Mesenchymal stem cell (in vitro differentiated cells and primary cell): ENCODE results near the gene ATP5MC2.
"Not testable (repeated sequence)": the region's sequence is repeated elsewhere in the genome, so short reads cannot be mapped to it uniquely, and the experiment has no call there.

Experiments used
- DNase-seq: peaks from one replicate; pipeline ENCODE4 v3.0.0-alpha.2; 2013
- H2AFZ ChIP-seq: one replicate; pipeline ENCODE4 v1.6.1; 2013; ENCODE audit warnings: low read depth, mild to moderate bottlenecking, control low read depth, inconsistent platforms, low read length, moderate library complexity
- H2AK5ac ChIP-seq: 2 replicates; pipeline ENCODE4 v1.6.1; 2013; ENCODE audit warnings: low read length, moderate library complexity, mild to moderate bottlenecking, inconsistent platforms; ENCODE audit not compliant: severe bottlenecking
- H2BK120ac ChIP-seq: one replicate; pipeline ENCODE4 v1.6.1; 2013; ENCODE audit warnings: low read depth, mild to moderate bottlenecking, inconsistent platforms, low read length, moderate library complexity
- H2BK12ac ChIP-seq, 2 experiments: one replicate each; pipeline ENCODE4 v1.6.1; 2013; ENCODE audit warnings: inconsistent platforms in 2 of 2, low read length in 2 of 2, mild to moderate bottlenecking in 2 of 2, moderate library complexity in 2 of 2, control low read depth in 1 of 2
- H2BK15ac ChIP-seq: one replicate; pipeline ENCODE4 v1.6.1; 2013; ENCODE audit warnings: mild to moderate bottlenecking, low read depth, inconsistent platforms; ENCODE audit not compliant: poor library complexity, severe bottlenecking
- H2BK5ac ChIP-seq: 2 replicates; pipeline ENCODE4 v1.6.1; 2013; ENCODE audit warnings: low read depth, mild to moderate bottlenecking, low read length, control low read depth, inconsistent platforms; ENCODE audit not compliant: poor library complexity, severe bottlenecking
- H3K14ac ChIP-seq, 2 experiments: one replicate each; pipeline ENCODE4 v1.6.1; 2013; ENCODE audit warnings: inconsistent platforms in 2 of 2, low read length in 2 of 2, control low read depth in 1 of 2, mild to moderate bottlenecking in 1 of 2, moderate library complexity in 1 of 2
- H3K18ac ChIP-seq, 2 experiments: one replicate each; pipeline ENCODE4 v1.6.1; 2013; ENCODE audit warnings: inconsistent platforms in 2 of 2, low read length in 2 of 2, control low read depth in 1 of 2, low read depth in 1 of 2, mild to moderate bottlenecking in 1 of 2
- H3K23ac ChIP-seq, 2 experiments: one replicate each; pipeline ENCODE4 v1.6.1; 2013; ENCODE audit warnings: inconsistent platforms in 2 of 2, low read length in 2 of 2, mild to moderate bottlenecking in 2 of 2, moderate library complexity in 2 of 2, control low read depth in 1 of 2
- H3K27ac ChIP-seq: 2 replicates; pipeline ENCODE4 v1.5.1; 2013; ENCODE audit warnings: mild to moderate bottlenecking, moderate library complexity, low read length, control low read depth, inconsistent platforms; ENCODE audit not compliant: poor library complexity, severe bottlenecking
- H3K27me3 ChIP-seq, 2 experiments: 2 replicates each; pipeline versions ENCODE4 v1.6.1 to v1.7.0; 2013; ENCODE audit warnings: low read length in 2 of 2, mild to moderate bottlenecking in 2 of 2, moderate library complexity in 2 of 2, control low read depth in 1 of 2, inconsistent platforms in 1 of 2; ENCODE audit not compliant: control insufficient read depth in 1 of 2, insufficient read depth in 1 of 2
- H3K36me3 ChIP-seq, 2 experiments: 2 replicates each; pipeline versions ENCODE4 v1.6.1 to v1.7.0; 2013; ENCODE audit warnings: low read length in 2 of 2, control low read depth in 1 of 2, inconsistent platforms in 1 of 2, low read depth in 1 of 2, mild to moderate bottlenecking in 1 of 2; ENCODE audit not compliant: insufficient read depth in 2 of 2, control insufficient read depth in 1 of 2
- H3K4ac ChIP-seq, 2 experiments: one replicate each; pipeline ENCODE4 v1.6.1; 2013; ENCODE audit warnings: inconsistent platforms in 2 of 2, low read length in 2 of 2, mild to moderate bottlenecking in 2 of 2, moderate library complexity in 2 of 2, control low read depth in 1 of 2, low read depth in 1 of 2
- H3K4me1 ChIP-seq: 2 replicates; pipeline ENCODE4 v1.6.1; 2013; ENCODE audit warnings: low read depth, low read length, control low read depth; ENCODE audit not compliant: control insufficient read depth, insufficient read depth
- H3K4me2 ChIP-seq: 2 replicates; pipeline ENCODE4 v1.6.1; 2013; ENCODE audit warnings: low read length, mild to moderate bottlenecking, inconsistent platforms; ENCODE audit not compliant: poor library complexity, severe bottlenecking
- H3K4me3 ChIP-seq, 2 experiments: 2 replicates each; pipeline versions ENCODE4 v1.5.1 to v1.7.0; 2013; ENCODE audit warnings: low read length in 2 of 2, mild to moderate bottlenecking in 2 of 2, control low read depth in 1 of 2, low read depth in 1 of 2; ENCODE audit not compliant: insufficient read depth in 1 of 2
- H3K79me1 ChIP-seq: replicated peaks from 2 replicates; pipeline ENCODE4 v1.6.1; 2013; ENCODE audit warnings: mild to moderate bottlenecking, control low read depth, low read length, inconsistent platforms; ENCODE audit not compliant: poor library complexity, severe bottlenecking
- H3K9ac ChIP-seq: 2 replicates; pipeline ENCODE4 v1.7.0; 2013; ENCODE audit warnings: mild to moderate bottlenecking, low read length, moderate library complexity
- H3K9me3 ChIP-seq: 2 replicates; pipeline ENCODE4 v1.7.0; 2013; ENCODE audit warnings: mild to moderate bottlenecking, low read length; ENCODE audit not compliant: control insufficient read depth
- H4K8ac ChIP-seq: one replicate; pipeline ENCODE4 v1.6.1; 2013; ENCODE audit warnings: inconsistent platforms, mild to moderate bottlenecking, low read length, moderate library complexity
- H4K91ac ChIP-seq: one replicate; pipeline ENCODE4 v1.6.1; 2013; ENCODE audit warnings: mild to moderate bottlenecking, low read length, inconsistent platforms
- WGBS: methylation state at CpG from one replicate; pipeline ENCODE4 v1.1.7; 2013; ENCODE audit warnings: mixed read lengths; 5-methylcytosine and 5-hydroxymethylcytosine counted together

ATP5MC2 gene

DNA sequence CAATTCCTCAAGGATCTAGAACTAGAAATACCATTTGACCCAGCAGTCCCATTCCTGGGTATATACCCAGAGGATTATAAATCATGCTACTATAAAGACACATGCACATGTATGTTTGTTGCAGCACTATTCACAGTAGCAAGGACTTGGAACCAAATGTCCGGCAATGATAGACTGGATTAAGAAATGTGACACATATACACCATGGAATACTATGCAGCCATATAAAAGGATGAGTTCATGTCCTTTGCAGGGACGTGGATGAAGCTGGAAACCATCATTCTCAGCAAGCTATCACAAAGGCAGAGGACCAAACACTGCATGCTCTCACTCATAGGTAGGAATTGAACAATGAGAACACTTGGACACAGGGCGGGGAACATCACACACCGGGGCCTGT lies 29.6 kb downstream of the ATP5MC2 start:
- WGBS = 69% methylated on average over 3 of the region's 4 CpGs
- H3K4me1 ChIP-seq = not testable (repeated sequence)

DNA sequence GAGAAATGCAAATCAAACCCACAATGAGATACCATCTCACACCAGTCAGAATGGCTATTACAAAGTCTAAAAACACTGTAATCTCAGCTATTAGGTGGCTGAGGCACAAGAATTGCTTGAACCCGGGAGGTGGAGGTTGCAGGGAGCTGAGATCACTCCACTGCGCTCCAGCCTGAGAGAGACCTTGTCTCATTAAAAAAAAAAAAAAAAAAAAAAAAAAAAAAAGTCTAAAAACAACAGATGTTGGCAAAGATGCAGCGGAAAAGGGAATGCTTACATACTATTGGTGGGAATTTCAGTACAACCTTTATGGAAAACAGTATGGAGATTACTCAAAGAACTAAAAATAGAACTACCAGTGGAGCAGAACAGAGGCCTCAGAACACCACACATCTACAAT lies 30.7 kb downstream of the ATP5MC2 start:
- Histone ChIP-seq H3K4me1 (no peaks in the 10 kb centered on the region), H3K79me1 (no peaks in the 10 kb centered on the region)

More for the DNA sequence above, 29.6 kb downstream of the ATP5MC2 start:
- not testable (repeated sequence) for H3K18ac ChIP-seq, H2BK15ac ChIP-seq, H3K36me3 ChIP-seq, H4K8ac ChIP-seq, H3K27me3 ChIP-seq, H2BK120ac ChIP-seq, H3K4me2 ChIP-seq, H2AFZ ChIP-seq, H2AK5ac ChIP-seq, H3K9ac ChIP-seq, H4K91ac ChIP-seq, H3K4ac ChIP-seq, H2BK12ac ChIP-seq, H3K9me3 ChIP-seq, H2BK5ac ChIP-seq, H3K79me1 ChIP-seq, H3K14ac ChIP-seq, DNase-seq, H3K27ac ChIP-seq, H3K23ac ChIP-seq, H3K4me3 ChIP-seq

DNA sequence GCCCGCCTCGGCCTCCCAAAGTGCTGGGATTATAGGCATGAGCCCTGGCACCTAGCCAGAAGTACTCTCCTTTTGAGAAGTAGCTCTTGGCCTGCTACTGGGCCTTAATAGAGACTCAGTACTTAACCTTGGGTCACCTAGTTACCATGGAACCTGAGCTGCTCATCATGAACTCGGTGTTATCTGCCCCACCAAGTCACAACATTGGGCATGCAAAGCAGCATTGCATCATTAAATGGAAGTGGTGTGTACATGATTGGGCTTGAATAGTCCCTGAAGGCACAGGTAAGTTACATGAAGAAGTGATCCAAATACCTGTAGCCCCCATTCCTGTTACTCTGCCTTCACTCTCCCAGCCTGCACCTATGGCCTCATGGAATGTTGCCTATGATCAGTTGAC lies 31.8 kb downstream of the ATP5MC2 start:
- Histone ChIP-seq H2BK5ac (no peak overlapping the region), H3K9ac (no peak overlapping the region), H2BK120ac (no peak overlapping the region), H2AFZ (no peak overlapping the region), H4K91ac (no peak overlapping the region), H3K4me1 (no peaks in the 10 kb centered on the region), H3K4me2 (no peak overlapping the region), H2BK15ac (no peak overlapping the region), H3K23ac (no peak overlapping the region), H2AK5ac (no peak overlapping the region), H3K27me3 (no peaks in the 10 kb centered on the region), H3K4ac (no peak overlapping the region), H3K14ac (no peak overlapping the region), H3K18ac (no peak overlapping the region), H3K4me3 (no peak overlapping the region), H3K36me3 (no peaks in the 10 kb centered on the region), H2BK12ac (no peak overlapping the region), H3K79me1 (no peaks in the 10 kb centered on the region), H3K9me3 (no peaks in the 10 kb centered on the region), H4K8ac (no peak overlapping the region), H3K27ac (no peak overlapping the region)
- WGBS = 86% methylated on average over 3 of the region's 3 CpGs
- no peak for DNase-seq

More for the DNA sequence above, 30.7 kb downstream of the ATP5MC2 start:
- no peak overlapping the region for H4K91ac ChIP-seq
- H2AK5ac ChIP-seq = no peak overlapping the region
- no peak overlapping the region for H3K4ac ChIP-seq
- no peak overlapping the region for H3K4me3 ChIP-seq
- H2AFZ ChIP-seq = no peak overlapping the region
- WGBS = no CpG with 5 or more reads among the region's 3 CpGs
- H3K23ac ChIP-seq = no peak overlapping the region
- H3K9ac ChIP-seq = no peak overlapping the region
- no peak overlapping the region for H3K27ac ChIP-seq
- H2BK120ac ChIP-seq = no peak overlapping the region
- no peak overlapping the region for H2BK5ac ChIP-seq
- H3K18ac ChIP-seq = no peak overlapping the region
- H3K27me3 ChIP-seq = no peaks in the 10 kb centered on the region
- no peak overlapping the region for H3K14ac ChIP-seq
- H3K4me2 ChIP-seq = no peak overlapping the region
- no peak overlapping the region for H2BK12ac ChIP-seq
- H2BK15ac ChIP-seq = no peak overlapping the region
- H3K9me3 ChIP-seq = no peaks in the 10 kb centered on the region
- peak; percentile 43 for DNase-seq
- H3K36me3 ChIP-seq = no peaks in the 10 kb centered on the region
- no peak overlapping the region for H4K8ac ChIP-seq

DNA sequence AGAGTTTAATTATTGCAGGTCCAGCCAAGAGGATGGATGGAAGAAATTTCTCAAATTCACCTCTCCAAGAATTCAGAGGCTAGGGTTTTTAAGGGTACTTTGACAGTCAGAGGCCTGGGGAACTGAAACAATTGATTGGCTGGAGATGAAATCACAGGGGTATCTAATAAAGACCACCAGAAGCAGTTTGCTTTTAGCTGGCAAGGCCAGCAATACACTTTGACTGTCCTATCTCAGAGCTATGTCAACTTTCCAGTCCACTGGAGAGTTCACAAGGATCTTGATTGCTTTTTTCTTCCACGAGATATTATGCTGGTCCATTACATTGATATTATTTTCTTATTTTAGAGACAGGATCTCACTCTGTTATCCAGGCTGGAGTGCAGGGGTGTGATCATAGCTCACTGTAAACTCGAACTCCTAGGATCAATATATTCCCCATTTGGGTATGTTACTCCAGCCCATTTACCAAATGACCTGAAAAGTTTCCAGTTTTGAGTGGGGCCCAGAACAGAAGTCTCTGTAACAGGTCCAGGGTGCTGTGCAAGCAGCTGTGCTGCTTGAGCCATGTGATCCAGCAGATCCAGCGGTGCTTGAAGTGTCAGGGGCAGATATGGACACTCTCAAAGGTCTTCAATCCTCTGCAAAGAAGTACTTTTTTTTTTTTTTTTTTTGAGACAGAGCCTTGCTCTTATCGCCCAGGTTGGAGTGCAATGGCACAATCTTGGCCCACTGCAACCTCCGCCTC lies 32.5 kb downstream of the ATP5MC2 start:
- Histone ChIP-seq H3K23ac (no peak overlapping the region), H4K91ac (no peak overlapping the region), H4K8ac (no peak overlapping the region), H2AFZ (no peak overlapping the region), H3K9me3 (no peaks in the 10 kb centered on the region), H3K4ac (no peak overlapping the region), H3K18ac (no peak overlapping the region), H3K4me2 (no peak overlapping the region), H3K79me1 (no peaks in the 10 kb centered on the region), H3K4me1 (no peaks in the 10 kb centered on the region), H3K27me3 (no peaks in the 10 kb centered on the region), H3K27ac (no peak overlapping the region), H2BK120ac (no peak overlapping the region), H3K14ac (no peak overlapping the region), H3K4me3 (no peak overlapping the region), H3K9ac (no peak overlapping the region), H2BK15ac (no peak overlapping the region), H2BK5ac (no peak overlapping the region), H3K36me3 (no peaks in the 10 kb centered on the region), H2BK12ac (no peak overlapping the region), H2AK5ac (no peak overlapping the region)
- WGBS = 81% methylated on average over 4 of the region's 5 CpGs
- no peak for DNase-seq
